ENCODE results near the gene SMCO1.

DNA sequence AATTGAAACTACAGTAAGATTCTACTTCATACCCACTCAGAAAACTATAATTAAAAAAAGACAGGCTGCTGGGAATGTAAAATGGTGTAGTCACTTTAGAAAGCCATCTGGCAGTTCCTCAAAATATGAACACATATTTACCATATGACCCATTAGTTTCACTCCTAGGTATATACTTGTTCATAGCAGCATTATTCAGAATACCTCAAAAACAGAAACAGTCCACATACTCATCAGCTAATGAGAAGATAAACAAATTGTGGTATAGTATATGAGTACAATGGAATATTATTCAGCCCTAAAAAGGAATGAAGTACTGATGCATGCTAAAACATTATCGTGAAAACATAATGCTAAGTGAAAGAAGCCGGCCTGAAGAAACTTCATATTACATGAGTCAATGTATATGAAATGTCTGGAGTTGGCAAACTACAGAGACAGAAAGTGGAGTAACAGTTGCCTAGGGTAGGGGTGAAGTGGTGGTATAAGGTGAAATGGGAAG is 29.4 kb upstream of the SMCO1 start:
- TF ChIP-seq, protein P1, sequence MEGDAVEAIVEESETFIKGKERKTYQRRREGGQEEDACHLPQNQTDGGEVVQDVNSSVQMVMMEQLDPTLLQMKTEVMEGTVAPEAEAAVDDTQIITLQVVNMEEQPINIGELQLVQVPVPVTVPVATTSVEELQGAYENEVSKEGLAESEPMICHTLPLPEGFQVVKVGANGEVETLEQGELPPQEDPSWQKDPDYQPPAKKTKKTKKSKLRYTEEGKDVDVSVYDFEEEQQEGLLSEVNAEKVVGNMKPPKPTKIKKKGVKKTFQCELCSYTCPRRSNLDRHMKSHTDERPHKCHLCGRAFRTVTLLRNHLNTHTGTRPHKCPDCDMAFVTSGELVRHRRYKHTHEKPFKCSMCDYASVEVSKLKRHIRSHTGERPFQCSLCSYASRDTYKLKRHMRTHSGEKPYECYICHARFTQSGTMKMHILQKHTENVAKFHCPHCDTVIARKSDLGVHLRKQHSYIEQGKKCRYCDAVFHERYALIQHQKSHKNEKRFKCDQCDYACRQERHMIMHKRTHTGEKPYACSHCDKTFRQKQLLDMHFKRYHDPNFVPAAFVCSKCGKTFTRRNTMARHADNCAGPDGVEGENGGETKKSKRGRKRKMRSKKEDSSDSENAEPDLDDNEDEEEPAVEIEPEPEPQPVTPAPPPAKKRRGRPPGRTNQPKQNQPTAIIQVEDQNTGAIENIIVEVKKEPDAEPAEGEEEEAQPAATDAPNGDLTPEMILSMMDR (IDR thresholded peaks at IDR 0.05): no peak
- TF ChIP-seq POLR2AphosphoS5 (IDR thresholded peaks at IDR 0.05) (no peak), EP300 (IDR thresholded peaks at IDR 0.05) (no peak)

All from stomach (tissue), 4 donors.